HepG2 (cell line): ENCODE results near the gene ABT1. TPM values are rescaled to one million over a fixed set of nuclear protein-coding genes. Genes with fewer than 3 reads are reported as not detected.

Experiments used
- ARNTL ChIP-seq: sonication (generic); formaldehyde crosslinking; IDR thresholded peaks from 2 replicates; pipeline ENCODE4 v1.4.0; 2020; ENCODE audit warnings: mild to moderate bottlenecking, missing genetic modification reagents
- CBX5 ChIP-seq: sonication (generic); formaldehyde crosslinking; IDR thresholded peaks from 2 replicates; pipeline ENCODE4 v1.4.0; 2020; ENCODE audit warnings: missing genetic modification reagents, borderline replicate concordance
- CREM ChIP-seq, 2 experiments: sonication (generic) in 1 of 2; formaldehyde crosslinking in 1 of 2; IDR thresholded peaks; 2 replicates each; pipeline versions ENCODE4 v1.4.0 to v1.6.1; 2016 to 2020; ENCODE audit warnings: antibody characterized with exemption in 1 of 2, mild to moderate bottlenecking in 1 of 2, missing genetic modification reagents in 1 of 2
- FLYWCH1 ChIP-seq: sonication (generic); formaldehyde crosslinking; IDR thresholded peaks from 2 replicates; pipeline ENCODE4 v1.8.1; 2023; ENCODE audit warnings: mild to moderate bottlenecking, missing genetic modification reagents
- HIVEP1 ChIP-seq: sonication (generic); formaldehyde crosslinking; IDR thresholded peaks from 2 replicates; pipeline ENCODE4 v1.4.0; 2020; ENCODE audit warnings: mild to moderate bottlenecking, missing genetic modification reagents
- MED1 ChIP-seq: sonication (generic); formaldehyde crosslinking; IDR thresholded peaks from 2 replicates; pipeline ENCODE4 v1.4.0; 2020; ENCODE audit warnings: missing genetic modification reagents
- POGZ ChIP-seq: sonication (generic); formaldehyde crosslinking; IDR thresholded peaks from 2 replicates; pipeline ENCODE4 v1.4.0; 2020; ENCODE audit warnings: mild to moderate bottlenecking, missing genetic modification reagents
- SRF ChIP-seq: IDR thresholded peaks from 2 replicates; pipeline ENCODE4 v1.6.1; 2011; ENCODE audit warnings: mild to moderate bottlenecking, low read depth, low read length, moderate library complexity
- TP53 ChIP-seq: sonication (generic); formaldehyde crosslinking; conservative IDR thresholded peaks from 2 replicates; pipeline ENCODE4 v1.4.0; 2020; ENCODE audit warnings: missing genetic modification reagents
- ZNF264 ChIP-seq: sonication (generic); formaldehyde crosslinking; IDR thresholded peaks from 2 replicates; pipeline ENCODE4 v1.4.0; 2020; ENCODE audit warnings: missing genetic modification reagents
- ZNF292 ChIP-seq: sonication (generic); formaldehyde crosslinking; IDR thresholded peaks from 2 replicates; pipeline ENCODE4 v1.8.1; 2022; ENCODE audit warnings: mild to moderate bottlenecking, low read depth, missing genetic modification reagents, borderline replicate concordance
- ZNF317 ChIP-seq: sonication (generic); formaldehyde crosslinking; IDR thresholded peaks from 2 replicates; pipeline ENCODE4 v1.5.0; 2020; ENCODE audit warnings: mild to moderate bottlenecking, missing genetic modification reagents
- ZNF460 ChIP-seq: sonication (generic); formaldehyde crosslinking; IDR thresholded peaks from 2 replicates; pipeline ENCODE4 v1.5.1; 2020; ENCODE audit warnings: missing genetic modification reagents, mild to moderate bottlenecking, borderline replicate concordance
- ZNF549 ChIP-seq: sonication (generic); formaldehyde crosslinking; IDR thresholded peaks from 2 replicates; pipeline ENCODE4 v1.5.0; 2020; ENCODE audit warnings: missing genetic modification reagents
- ZNF563 ChIP-seq: sonication (generic); formaldehyde crosslinking; IDR thresholded peaks from 2 replicates; pipeline ENCODE4 v1.8.0; 2022; ENCODE audit warnings: mild to moderate bottlenecking, moderate library complexity, missing genetic modification reagents
- ZNF691 ChIP-seq: sonication (generic); formaldehyde crosslinking; IDR thresholded peaks from 2 replicates; pipeline ENCODE4 v1.4.0; 2020; ENCODE audit warnings: missing genetic modification reagents, low read depth, mild to moderate bottlenecking, borderline replicate concordance
- ZSCAN5A ChIP-seq: sonication (generic); formaldehyde crosslinking; IDR thresholded peaks from 2 replicates; pipeline ENCODE4 v1.8.0; 2022; ENCODE audit warnings: mild to moderate bottlenecking, missing genetic modification reagents, borderline replicate concordance
- polyA plus RNA-seq, 8 experiments: library from polyadenylated mRNA; depleted of rRNA in 3 of 8; stranded (reverse) in 7 of 8; unstranded in 1 of 8; fragments of >200 nt; fragmentation: Illumina TruSeq in 4 of 8; extraction: Trizol in 4 of 8; gene quantifications; 2 replicates each; pipeline versions ENCODE4 v1.2.1 to v1.2.3, GENCODE V29; 2011 to 2016; ENCODE audit warnings: low read depth in 4 of 8, missing spikeins in 1 of 8, mixed read lengths in 1 of 8; ENCODE audit not compliant: insufficient read depth in 1 of 8
- total RNA-seq, 5 experiments: library from RNA; depleted of rRNA; stranded (reverse); fragments of >200 nt; fragmentation: Illumina TruSeq; extraction: Trizol; gene quantifications; 2 replicates each; pipeline ENCODE4 v1.2.3, GENCODE V29; 2016; ENCODE audit warnings: low read depth in 1 of 5
- TF ChIP-seq, protein P1 (sequence below): sonication (generic); formaldehyde crosslinking; IDR thresholded peaks from 2 replicates; pipeline ENCODE4 v1.4.0; 2020; ENCODE audit warnings: mild to moderate bottlenecking, missing genetic modification reagents
- TF ChIP-seq, protein P2 (sequence below): sonication (generic); formaldehyde crosslinking; IDR thresholded peaks from 2 replicates; pipeline ENCODE4 v1.4.0; 2020; ENCODE audit warnings: missing genetic modification reagents, mild to moderate bottlenecking, borderline replicate concordance

Gene ABT1
- total and polyA plus RNA-seq, 2 of the 13 experiments (the other 11 are each of a cell fraction or from before 2014, with no cell fraction given) = 38.4 TPM

GRCh38 chr6:26596579-26597388 lies at the start of gene ABT1 (continued):
- TF ChIP-seq TP53 (CRISPR knock-in tag) = peak; percentile 52; the same call in 1 of the 2 replicates
- peak; percentile 100 for TF ChIP-seq CREM (IDR thresholded peaks at IDR 0.05)
- TF ChIP-seq CREM (CRISPR knock-in tag; IDR thresholded peaks at IDR 0.05) = peak; percentile 94
- TF ChIP-seq ZNF292 (CRISPR knock-in tag) = peak; percentile 67; the same call in 1 of the 2 replicates
- peak; percentile 81 for TF ChIP-seq SRF
- TF ChIP-seq, protein P1, sequence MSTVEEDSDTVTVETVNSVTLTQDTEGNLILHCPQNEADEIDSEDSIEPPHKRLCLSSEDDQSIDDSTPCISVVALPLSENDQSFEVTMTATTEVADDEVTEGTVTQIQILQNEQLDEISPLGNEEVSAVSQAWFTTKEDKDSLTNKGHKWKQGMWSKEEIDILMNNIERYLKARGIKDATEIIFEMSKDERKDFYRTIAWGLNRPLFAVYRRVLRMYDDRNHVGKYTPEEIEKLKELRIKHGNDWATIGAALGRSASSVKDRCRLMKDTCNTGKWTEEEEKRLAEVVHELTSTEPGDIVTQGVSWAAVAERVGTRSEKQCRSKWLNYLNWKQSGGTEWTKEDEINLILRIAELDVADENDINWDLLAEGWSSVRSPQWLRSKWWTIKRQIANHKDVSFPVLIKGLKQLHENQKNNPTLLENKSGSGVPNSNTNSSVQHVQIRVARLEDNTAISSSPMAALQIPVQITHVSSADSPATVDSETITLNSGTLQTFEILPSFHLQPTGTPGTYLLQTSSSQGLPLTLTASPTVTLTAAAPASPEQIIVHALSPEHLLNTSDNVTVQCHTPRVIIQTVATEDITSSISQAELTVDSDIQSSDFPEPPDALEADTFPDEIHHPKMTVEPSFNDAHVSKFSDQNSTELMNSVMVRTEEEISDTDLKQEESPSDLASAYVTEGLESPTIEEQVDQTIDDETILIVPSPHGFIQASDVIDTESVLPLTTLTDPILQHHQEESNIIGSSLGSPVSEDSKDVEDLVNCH = peak; percentile 78; the same call in 1 of the 2 replicates
- peak; percentile 92 for TF ChIP-seq MED1 (CRISPR knock-in tag)
- peak; percentile 91 for TF ChIP-seq ZNF563
- peak; percentile 80; the same call in 1 of the 2 replicates for TF ChIP-seq ZSCAN5A (CRISPR knock-in tag)
- TF ChIP-seq CBX5 = peak; percentile 99
- TF ChIP-seq ZNF691 (CRISPR knock-in tag) = peak; percentile 97
- TF ChIP-seq HIVEP1 (CRISPR knock-in tag) = peak; percentile 84; the same call in 1 of the 2 replicates
- TF ChIP-seq ZNF549 (CRISPR knock-in tag) = no peak
- peak; percentile 66; the same call in 1 of the 2 replicates for TF ChIP-seq ZNF317 (CRISPR knock-in tag)
- peak; percentile 89 for TF ChIP-seq ARNTL (CRISPR knock-in tag)
- TF ChIP-seq ZNF264 (CRISPR knock-in tag) = peak; percentile 79; the same call in 1 of the 2 replicates
- TF ChIP-seq FLYWCH1 (CRISPR knock-in tag) = no peak
- no peak; the same call in 1 of the 2 replicates for TF ChIP-seq ZNF460 (CRISPR knock-in tag)
- TF ChIP-seq POGZ (CRISPR knock-in tag) = peak; percentile 99
- TF ChIP-seq, protein P2, sequence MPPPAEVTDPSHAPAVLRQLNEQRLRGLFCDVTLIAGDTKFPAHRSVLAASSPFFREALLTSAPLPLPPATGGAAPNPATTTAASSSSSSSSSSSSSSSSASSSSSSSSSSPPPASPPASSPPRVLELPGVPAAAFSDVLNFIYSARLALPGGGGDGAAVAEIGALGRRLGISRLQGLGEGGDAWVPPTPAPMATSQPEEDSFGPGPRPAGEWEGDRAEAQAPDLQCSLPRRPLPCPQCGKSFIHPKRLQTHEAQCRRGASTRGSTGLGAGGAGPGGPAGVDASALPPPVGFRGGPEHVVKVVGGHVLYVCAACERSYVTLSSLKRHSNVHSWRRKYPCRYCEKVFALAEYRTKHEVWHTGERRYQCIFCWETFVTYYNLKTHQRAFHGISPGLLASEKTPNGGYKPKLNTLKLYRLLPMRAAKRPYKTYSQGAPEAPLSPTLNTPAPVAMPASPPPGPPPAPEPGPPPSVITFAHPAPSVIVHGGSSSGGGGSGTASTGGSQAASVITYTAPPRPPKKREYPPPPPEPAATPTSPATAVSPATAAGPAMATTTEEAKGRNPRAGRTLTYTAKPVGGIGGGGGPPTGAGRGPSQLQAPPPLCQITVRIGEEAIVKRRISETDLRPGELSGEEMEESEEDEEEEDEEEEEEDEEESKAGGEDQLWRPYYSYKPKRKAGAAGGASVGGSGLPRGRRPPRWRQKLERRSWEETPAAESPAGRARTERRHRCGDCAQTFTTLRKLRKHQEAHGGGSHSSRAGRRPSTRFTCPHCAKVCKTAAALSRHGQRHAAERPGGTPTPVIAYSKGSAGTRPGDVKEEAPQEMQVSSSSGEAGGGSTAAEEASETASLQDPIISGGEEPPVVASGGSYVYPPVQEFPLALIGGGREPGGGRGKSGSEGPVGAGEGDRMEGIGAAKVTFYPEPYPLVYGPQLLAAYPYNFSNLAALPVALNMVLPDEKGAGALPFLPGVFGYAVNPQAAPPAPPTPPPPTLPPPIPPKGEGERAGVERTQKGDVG (CRISPR knock-in tag) = peak; percentile 97; the same call in 1 of the 2 replicates
